ENCODE measurements around the gene MT4.

MT4 gene

DNA sequence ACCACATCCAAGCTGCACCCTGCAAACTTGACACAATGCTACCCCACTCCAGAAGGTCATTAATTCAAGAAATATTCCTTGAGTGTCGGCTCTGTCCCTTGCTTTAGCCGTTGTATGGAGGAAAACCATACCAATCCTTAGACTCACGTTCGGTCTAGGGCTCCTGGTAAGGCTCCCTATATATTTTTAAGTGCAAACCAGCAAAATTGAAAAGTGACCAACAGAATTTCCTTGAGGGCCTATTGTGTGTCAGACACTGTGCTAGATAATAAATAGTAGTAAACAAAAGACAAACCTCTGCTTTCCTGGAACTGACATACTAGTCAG, 44.7 kb upstream of the MT4 start:
- no peaks in the 10 kb centered on the region for H3K27me3 ChIP-seq (replicated peaks)
- in situ Hi-C loops (cut with HindIII; ENCODE audit: low pct_ligation_motif_present, low sequenced_read_pairs) = no loop called here
- H3K36me3 ChIP-seq (replicated peaks) = no peaks in the 10 kb centered on the region
- H3K4me3 ChIP-seq (ENCODE audit: low read depth, low read length) = peak overlapping the region; percentile 94
- DNase-seq = no peak
- TF ChIP-seq, protein P1, sequence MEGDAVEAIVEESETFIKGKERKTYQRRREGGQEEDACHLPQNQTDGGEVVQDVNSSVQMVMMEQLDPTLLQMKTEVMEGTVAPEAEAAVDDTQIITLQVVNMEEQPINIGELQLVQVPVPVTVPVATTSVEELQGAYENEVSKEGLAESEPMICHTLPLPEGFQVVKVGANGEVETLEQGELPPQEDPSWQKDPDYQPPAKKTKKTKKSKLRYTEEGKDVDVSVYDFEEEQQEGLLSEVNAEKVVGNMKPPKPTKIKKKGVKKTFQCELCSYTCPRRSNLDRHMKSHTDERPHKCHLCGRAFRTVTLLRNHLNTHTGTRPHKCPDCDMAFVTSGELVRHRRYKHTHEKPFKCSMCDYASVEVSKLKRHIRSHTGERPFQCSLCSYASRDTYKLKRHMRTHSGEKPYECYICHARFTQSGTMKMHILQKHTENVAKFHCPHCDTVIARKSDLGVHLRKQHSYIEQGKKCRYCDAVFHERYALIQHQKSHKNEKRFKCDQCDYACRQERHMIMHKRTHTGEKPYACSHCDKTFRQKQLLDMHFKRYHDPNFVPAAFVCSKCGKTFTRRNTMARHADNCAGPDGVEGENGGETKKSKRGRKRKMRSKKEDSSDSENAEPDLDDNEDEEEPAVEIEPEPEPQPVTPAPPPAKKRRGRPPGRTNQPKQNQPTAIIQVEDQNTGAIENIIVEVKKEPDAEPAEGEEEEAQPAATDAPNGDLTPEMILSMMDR (IDR thresholded peaks at IDR 0.05; ENCODE audit: low read depth, low read length, missing control alignments) = no peak
- H3K27ac ChIP-seq = no peak overlapping the region

DNA sequence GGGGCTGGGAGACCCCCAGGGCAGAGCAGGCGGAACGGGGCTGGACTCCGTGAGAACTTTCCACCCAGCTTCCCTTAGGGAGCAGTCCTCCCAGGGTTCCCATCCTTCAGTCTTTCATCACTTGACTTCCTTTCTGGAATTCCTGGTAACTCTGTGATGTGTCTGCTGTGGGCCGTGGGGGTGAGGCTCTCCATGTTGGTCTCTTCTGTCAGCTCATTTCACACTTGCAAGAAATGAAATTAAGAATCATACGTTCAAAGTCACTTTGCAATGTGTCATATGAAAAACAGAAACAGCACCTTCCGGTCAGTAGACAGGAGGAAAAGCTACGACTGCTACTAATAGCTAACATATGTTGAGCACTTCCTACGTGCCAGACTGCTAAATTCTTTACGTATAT, 39.6 kb upstream of the MT4 start:
- Histone ChIP-seq H3K4me3 (ENCODE audit: low read depth, low read length) (no peak overlapping the region), H3K36me3 (replicated peaks) (no peaks in the 10 kb centered on the region), H3K27ac (peak overlapping the region; percentile 8), H3K27me3 (replicated peaks) (no peaks in the 10 kb centered on the region)
- in situ Hi-C loops (cut with HindIII; ENCODE audit: low pct_ligation_motif_present, low sequenced_read_pairs) = no loop called here
- peak; percentile 17 for DNase-seq
- TF ChIP-seq, protein P1 (IDR thresholded peaks at IDR 0.05; ENCODE audit: low read depth, low read length, missing control alignments) = no peak

DNA sequence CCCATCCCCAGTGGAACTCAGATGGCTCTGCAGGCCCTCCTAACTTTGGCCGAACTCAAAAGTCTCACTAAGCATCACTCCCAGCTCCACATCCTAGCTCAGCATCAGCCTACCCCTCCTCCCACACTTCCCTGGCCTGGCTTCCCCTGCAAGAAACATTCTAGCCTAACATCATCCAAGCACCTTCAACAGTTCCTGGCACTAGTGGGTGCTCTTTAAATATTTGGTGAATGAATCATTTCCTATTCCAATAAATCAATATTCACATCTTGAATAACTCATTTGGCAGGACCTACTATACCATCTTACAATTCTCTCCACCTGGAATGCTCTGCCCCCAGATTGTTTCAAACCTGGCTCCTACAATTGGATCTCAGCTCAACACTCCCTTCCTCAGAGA, 34.0 kb upstream of the MT4 start:
- Histone ChIP-seq H3K4me3 (ENCODE audit: low read depth, low read length) (no peak overlapping the region), H3K27ac (no peak overlapping the region), H3K27me3 (replicated peaks) (no peaks in the 10 kb centered on the region), H3K36me3 (replicated peaks) (no peaks in the 10 kb centered on the region)
- in situ Hi-C loops (cut with HindIII; ENCODE audit: low pct_ligation_motif_present, low sequenced_read_pairs) = no loop called here
- DNase-seq = no peak
- TF ChIP-seq, protein P1 (IDR thresholded peaks at IDR 0.05; ENCODE audit: low read depth, low read length, missing control alignments) = no peak

DNA sequence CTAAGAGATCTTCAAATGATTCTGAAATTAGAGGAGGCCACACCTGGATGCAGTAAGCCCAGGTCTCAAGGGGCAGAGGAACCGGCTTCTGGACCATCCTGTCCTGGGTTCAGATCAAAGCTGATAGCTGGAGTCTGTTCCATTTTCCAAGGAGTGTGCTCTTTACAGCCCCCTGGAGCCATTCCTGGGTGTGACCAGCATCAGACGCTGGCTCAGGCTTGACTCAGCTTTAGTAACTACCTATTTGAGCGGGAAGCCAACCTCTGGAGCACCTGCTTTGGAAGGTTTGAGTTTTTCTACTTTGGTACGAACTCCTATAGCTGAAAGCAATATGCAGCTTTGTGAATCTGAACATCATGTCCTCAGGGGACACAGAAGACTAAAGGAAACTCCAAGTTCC, 32.2 kb upstream of the MT4 start:
- in situ Hi-C loops (cut with HindIII; ENCODE audit: low pct_ligation_motif_present, low sequenced_read_pairs) = no loop called here
- Histone ChIP-seq H3K27me3 (replicated peaks) (no peaks in the 10 kb centered on the region), H3K27ac (no peak overlapping the region), H3K4me3 (ENCODE audit: low read depth, low read length) (no peak overlapping the region), H3K36me3 (replicated peaks) (no peaks in the 10 kb centered on the region)
- no peak for DNase-seq
- TF ChIP-seq, protein P1 (IDR thresholded peaks at IDR 0.05; ENCODE audit: low read depth, low read length, missing control alignments) = peak; percentile 30

DNA sequence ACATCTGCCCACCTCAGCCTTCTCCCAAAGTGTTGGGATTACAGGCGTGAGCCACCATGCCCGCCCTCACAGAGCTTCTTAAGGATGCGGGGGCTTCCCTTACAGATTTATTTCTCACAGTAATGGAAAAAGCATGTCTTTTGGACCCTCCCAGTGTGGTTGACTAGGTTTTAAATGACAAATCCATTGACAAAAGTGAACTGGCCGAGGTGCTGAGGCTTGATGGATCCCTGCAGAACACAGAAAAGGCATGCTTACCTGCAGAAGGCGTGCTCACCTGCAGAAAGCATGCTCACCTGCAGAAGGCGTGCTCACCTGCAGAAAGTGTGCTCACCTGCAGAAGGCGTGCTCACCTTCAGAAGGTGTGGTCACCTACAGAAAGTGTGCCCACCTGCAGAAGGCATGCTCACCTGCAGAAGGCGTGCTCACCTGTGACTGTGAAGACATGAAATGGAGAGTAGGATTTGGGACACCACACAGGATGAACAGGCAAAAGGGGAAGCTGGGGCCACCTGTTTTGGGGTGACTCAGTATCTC, 30.0 kb upstream of the MT4 start:
- Histone ChIP-seq H3K27me3 (replicated peaks) (no peaks in the 10 kb centered on the region), H3K4me3 (ENCODE audit: low read depth, low read length) (no peak overlapping the region), H3K36me3 (replicated peaks) (no peaks in the 10 kb centered on the region), H3K27ac (no peak overlapping the region)
- no peak for DNase-seq
- TF ChIP-seq, protein P1 (IDR thresholded peaks at IDR 0.05; ENCODE audit: low read depth, low read length, missing control alignments) = no peak
- in situ Hi-C loops (cut with HindIII; ENCODE audit: low pct_ligation_motif_present, low sequenced_read_pairs) = no loop called here

DNA sequence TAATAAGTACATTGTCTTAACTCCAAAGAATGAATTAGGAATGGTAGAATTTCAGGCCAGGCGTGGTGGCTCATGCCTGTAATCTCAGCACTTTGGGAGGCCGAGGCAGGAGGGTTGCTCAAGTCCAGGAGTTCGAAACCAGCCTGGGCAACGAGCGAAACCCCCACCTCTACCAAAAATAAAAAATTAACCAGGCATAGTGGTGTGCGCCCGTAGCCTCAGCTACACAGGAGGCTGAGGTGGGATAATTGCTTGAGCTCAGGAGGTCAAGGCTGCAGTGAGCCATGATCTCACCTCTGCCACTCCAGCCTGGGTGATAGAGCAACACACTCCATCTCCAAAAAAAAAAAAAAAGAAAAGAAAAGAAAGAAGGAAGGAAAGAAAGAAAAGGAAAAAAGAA, 26.5 kb upstream of the MT4 start:
- Histone ChIP-seq H3K4me3 (ENCODE audit: low read depth, low read length) (no peak overlapping the region), H3K36me3 (replicated peaks) (no peaks in the 10 kb centered on the region), H3K27me3 (replicated peaks) (no peaks in the 10 kb centered on the region), H3K27ac (no peak overlapping the region)
- TF ChIP-seq, protein P1 (IDR thresholded peaks at IDR 0.05; ENCODE audit: low read depth, low read length, missing control alignments) = no peak
- in situ Hi-C loops (cut with HindIII; ENCODE audit: low pct_ligation_motif_present, low sequenced_read_pairs) = no loop called here
- no peak for DNase-seq

Measured in brain microvascular endothelial cell (primary cell).